ENCODE data around the gene CCSER2.

Gene CCSER2

GRCh38 chr10:84331091-84331490 is 2.7 kb downstream of the CCSER2 start:
- TF ChIP-seq OSR1 (CRISPR knock-in tag; IDR thresholded peaks at IDR 0.05) = no peak
- no peak for TF ChIP-seq ZNF70 (CRISPR knock-in tag; IDR thresholded peaks at IDR 0.05)
- no peak for TF ChIP-seq TSHZ2 (CRISPR knock-in tag; IDR thresholded peaks at IDR 0.05)
- TF ChIP-seq ISL1 (CRISPR knock-in tag; IDR thresholded peaks at IDR 0.05) = no peak
- TF ChIP-seq TCF4 (CRISPR knock-in tag; IDR thresholded peaks at IDR 0.05; ENCODE audit: borderline replicate concordance) = no peak
- TF ChIP-seq ZNF8 (CRISPR knock-in tag; IDR thresholded peaks at IDR 0.05) = no peak
- TF ChIP-seq RARB (CRISPR knock-in tag; IDR thresholded peaks at IDR 0.05) = no peak
- TF ChIP-seq, protein P1, sequence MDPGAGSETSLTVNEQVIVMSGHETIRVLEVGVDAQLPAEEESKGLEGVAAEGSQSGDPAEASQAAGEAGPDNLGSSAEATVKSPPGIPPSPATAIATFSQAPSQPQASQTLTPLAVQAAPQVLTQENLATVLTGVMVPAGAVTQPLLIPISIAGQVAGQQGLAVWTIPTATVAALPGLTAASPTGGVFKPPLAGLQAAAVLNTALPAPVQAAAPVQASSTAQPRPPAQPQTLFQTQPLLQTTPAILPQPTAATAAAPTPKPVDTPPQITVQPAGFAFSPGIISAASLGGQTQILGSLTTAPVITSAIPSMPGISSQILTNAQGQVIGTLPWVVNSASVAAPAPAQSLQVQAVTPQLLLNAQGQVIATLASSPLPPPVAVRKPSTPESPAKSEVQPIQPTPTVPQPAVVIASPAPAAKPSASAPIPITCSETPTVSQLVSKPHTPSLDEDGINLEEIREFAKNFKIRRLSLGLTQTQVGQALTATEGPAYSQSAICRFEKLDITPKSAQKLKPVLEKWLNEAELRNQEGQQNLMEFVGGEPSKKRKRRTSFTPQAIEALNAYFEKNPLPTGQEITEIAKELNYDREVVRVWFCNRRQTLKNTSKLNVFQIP (CRISPR knock-in tag; IDR thresholded peaks at IDR 0.05; ENCODE audit: borderline replicate concordance, low read depth) = no peak
- TF ChIP-seq, protein P2, sequence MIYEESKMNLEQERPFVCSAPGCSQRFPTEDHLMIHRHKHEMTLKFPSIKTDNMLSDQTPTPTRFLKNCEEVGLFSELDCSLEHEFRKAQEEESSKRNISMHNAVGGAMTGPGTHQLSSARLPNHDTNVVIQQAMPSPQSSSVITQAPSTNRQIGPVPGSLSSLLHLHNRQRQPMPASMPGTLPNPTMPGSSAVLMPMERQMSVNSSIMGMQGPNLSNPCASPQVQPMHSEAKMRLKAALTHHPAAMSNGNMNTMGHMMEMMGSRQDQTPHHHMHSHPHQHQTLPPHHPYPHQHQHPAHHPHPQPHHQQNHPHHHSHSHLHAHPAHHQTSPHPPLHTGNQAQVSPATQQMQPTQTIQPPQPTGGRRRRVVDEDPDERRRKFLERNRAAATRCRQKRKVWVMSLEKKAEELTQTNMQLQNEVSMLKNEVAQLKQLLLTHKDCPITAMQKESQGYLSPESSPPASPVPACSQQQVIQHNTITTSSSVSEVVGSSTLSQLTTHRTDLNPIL (CRISPR knock-in tag; IDR thresholded peaks at IDR 0.05; ENCODE audit: low read depth) = no peak
- TF ChIP-seq, protein P3, sequence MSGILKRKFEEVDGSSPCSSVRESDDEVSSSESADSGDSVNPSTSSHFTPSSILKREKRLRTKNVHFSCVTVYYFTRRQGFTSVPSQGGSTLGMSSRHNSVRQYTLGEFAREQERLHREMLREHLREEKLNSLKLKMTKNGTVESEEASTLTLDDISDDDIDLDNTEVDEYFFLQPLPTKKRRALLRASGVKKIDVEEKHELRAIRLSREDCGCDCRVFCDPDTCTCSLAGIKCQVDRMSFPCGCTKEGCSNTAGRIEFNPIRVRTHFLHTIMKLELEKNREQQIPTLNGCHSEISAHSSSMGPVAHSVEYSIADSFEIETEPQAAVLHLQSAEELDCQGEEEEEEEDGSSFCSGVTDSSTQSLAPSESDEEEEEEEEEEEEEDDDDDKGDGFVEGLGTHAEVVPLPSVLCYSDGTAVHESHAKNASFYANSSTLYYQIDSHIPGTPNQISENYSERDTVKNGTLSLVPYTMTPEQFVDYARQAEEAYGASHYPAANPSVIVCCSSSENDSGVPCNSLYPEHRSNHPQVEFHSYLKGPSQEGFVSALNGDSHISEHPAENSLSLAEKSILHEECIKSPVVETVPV (CRISPR knock-in tag; IDR thresholded peaks at IDR 0.05) = no peak
- TF ChIP-seq GLIS3 (CRISPR knock-in tag; IDR thresholded peaks at IDR 0.05) = no peak
- TF ChIP-seq PPARA (CRISPR knock-in tag; IDR thresholded peaks at IDR 0.05; ENCODE audit: borderline replicate concordance) = no peak
- TF ChIP-seq ZC3H10 (CRISPR knock-in tag; IDR thresholded peaks at IDR 0.05) = no peak
- no peak for TF ChIP-seq ARNTL (CRISPR knock-in tag; IDR thresholded peaks at IDR 0.05; ENCODE audit: borderline replicate concordance, low read depth)

GRCh38 chr10:84333864-84334451 is 5.6 kb downstream of the CCSER2 start:
- no peak for TF ChIP-seq ZNF565 (CRISPR knock-in tag; conservative IDR thresholded peaks at IDR 0.05; ENCODE audit: low read depth)
- no peak for TF ChIP-seq BACH2 (CRISPR knock-in tag; IDR thresholded peaks at IDR 0.05; ENCODE audit: borderline replicate concordance)
- TF ChIP-seq ISL1 (CRISPR knock-in tag; IDR thresholded peaks at IDR 0.05) = no peak
- no peak for TF ChIP-seq GLIS3 (CRISPR knock-in tag; IDR thresholded peaks at IDR 0.05)
- no peak for TF ChIP-seq TSHZ2 (CRISPR knock-in tag; IDR thresholded peaks at IDR 0.05)
- no peak for TF ChIP-seq ZNF8 (CRISPR knock-in tag; IDR thresholded peaks at IDR 0.05)
- TF ChIP-seq ARNTL (CRISPR knock-in tag; IDR thresholded peaks at IDR 0.05; ENCODE audit: borderline replicate concordance, low read depth) = no peak
- TF ChIP-seq, protein P4, sequence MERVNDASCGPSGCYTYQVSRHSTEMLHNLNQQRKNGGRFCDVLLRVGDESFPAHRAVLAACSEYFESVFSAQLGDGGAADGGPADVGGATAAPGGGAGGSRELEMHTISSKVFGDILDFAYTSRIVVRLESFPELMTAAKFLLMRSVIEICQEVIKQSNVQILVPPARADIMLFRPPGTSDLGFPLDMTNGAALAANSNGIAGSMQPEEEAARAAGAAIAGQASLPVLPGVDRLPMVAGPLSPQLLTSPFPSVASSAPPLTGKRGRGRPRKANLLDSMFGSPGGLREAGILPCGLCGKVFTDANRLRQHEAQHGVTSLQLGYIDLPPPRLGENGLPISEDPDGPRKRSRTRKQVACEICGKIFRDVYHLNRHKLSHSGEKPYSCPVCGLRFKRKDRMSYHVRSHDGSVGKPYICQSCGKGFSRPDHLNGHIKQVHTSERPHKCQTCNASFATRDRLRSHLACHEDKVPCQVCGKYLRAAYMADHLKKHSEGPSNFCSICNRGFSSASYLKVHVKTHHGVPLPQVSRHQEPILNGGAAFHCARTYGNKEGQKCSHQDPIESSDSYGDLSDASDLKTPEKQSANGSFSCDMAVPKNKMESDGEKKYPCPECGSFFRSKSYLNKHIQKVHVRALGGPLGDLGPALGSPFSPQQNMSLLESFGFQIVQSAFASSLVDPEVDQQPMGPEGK (CRISPR knock-in tag; IDR thresholded peaks at IDR 0.05; ENCODE audit: borderline replicate concordance) = no peak
- TF ChIP-seq ESRRG (CRISPR knock-in tag; IDR thresholded peaks at IDR 0.05) = no peak
- TF ChIP-seq ZC3H10 (CRISPR knock-in tag; IDR thresholded peaks at IDR 0.05) = no peak
- ATAC-seq = no peak

More at GRCh38 chr10:84331091-84331490, 2.7 kb downstream of the CCSER2 start:
- no peak for ATAC-seq

All from SK-N-SH treated with all-trans-retinoic acid at 6 μM for 48 hours (cell line).